ENCODE results near the gene SFR1.

DNA sequence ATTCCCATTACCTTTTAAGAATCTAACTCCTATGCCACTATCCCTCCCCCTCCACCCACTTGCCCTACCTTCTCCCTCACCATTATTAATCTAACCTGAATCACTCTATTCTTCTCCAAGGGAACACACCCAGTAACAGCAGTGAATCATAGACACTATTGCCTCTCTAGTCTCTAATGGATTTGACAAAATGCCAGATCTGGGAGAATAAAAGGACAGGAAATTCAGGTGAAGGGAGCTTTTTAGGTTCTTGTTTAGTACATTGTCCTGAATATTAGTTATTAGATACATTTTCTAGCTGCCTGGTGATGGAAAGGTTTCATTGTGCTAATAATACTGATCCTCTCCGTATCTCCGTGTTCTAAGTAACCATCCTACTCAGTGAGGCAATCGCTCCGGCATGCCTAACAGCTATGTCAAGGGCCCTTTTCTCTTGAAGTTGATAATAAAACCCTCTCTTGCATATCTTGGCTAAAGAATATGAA, 4.1 kb upstream of the SFR1 start:
- TF ChIP-seq, protein P1, sequence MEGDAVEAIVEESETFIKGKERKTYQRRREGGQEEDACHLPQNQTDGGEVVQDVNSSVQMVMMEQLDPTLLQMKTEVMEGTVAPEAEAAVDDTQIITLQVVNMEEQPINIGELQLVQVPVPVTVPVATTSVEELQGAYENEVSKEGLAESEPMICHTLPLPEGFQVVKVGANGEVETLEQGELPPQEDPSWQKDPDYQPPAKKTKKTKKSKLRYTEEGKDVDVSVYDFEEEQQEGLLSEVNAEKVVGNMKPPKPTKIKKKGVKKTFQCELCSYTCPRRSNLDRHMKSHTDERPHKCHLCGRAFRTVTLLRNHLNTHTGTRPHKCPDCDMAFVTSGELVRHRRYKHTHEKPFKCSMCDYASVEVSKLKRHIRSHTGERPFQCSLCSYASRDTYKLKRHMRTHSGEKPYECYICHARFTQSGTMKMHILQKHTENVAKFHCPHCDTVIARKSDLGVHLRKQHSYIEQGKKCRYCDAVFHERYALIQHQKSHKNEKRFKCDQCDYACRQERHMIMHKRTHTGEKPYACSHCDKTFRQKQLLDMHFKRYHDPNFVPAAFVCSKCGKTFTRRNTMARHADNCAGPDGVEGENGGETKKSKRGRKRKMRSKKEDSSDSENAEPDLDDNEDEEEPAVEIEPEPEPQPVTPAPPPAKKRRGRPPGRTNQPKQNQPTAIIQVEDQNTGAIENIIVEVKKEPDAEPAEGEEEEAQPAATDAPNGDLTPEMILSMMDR (IDR thresholded peaks at IDR 0.05; ENCODE audit: insufficient read depth, low read length): no peak
- TF ChIP-seq, protein P2, sequence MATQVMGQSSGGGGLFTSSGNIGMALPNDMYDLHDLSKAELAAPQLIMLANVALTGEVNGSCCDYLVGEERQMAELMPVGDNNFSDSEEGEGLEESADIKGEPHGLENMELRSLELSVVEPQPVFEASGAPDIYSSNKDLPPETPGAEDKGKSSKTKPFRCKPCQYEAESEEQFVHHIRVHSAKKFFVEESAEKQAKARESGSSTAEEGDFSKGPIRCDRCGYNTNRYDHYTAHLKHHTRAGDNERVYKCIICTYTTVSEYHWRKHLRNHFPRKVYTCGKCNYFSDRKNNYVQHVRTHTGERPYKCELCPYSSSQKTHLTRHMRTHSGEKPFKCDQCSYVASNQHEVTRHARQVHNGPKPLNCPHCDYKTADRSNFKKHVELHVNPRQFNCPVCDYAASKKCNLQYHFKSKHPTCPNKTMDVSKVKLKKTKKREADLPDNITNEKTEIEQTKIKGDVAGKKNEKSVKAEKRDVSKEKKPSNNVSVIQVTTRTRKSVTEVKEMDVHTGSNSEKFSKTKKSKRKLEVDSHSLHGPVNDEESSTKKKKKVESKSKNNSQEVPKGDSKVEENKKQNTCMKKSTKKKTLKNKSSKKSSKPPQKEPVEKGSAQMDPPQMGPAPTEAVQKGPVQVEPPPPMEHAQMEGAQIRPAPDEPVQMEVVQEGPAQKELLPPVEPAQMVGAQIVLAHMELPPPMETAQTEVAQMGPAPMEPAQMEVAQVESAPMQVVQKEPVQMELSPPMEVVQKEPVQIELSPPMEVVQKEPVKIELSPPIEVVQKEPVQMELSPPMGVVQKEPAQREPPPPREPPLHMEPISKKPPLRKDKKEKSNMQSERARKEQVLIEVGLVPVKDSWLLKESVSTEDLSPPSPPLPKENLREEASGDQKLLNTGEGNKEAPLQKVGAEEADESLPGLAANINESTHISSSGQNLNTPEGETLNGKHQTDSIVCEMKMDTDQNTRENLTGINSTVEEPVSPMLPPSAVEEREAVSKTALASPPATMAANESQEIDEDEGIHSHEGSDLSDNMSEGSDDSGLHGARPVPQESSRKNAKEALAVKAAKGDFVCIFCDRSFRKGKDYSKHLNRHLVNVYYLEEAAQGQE (IDR thresholded peaks at IDR 0.05; ENCODE audit: insufficient replicate concordance, low read depth): no peak
- TF ChIP-seq GABPA (IDR thresholded peaks at IDR 0.05; ENCODE audit: low read depth) (no peak), POLR2AphosphoS5 (IDR thresholded peaks at IDR 0.05; ENCODE audit: low read depth) (no peak), SPI1 (IDR thresholded peaks at IDR 0.05; ENCODE audit: borderline replicate concordance, low read depth) (no peak)
